ENCODE results near the gene PDCD1. TPM values are rescaled to one million over a fixed set of nuclear protein-coding genes. Genes with fewer than 3 reads are reported as not detected.

PDCD1 gene
- total and polyA plus RNA-seq, 2 of the 13 experiments (the other 11 are each of a cell fraction or from before 2014, with no cell fraction given), result 0.04 TPM; not detected in 1

- no peak for TF ChIP-seq ZUFSP (CRISPR knock-in tag; IDR thresholded peaks at IDR 0.05; ENCODE audit: borderline replicate concordance)
- peak; percentile 26; the same call in 1 of the 2 replicates for TF ChIP-seq CAMTA2 (CRISPR knock-in tag; IDR thresholded peaks at IDR 0.05; ENCODE audit: borderline replicate concordance)
- no peak; the same call in none of the 2 replicates for TF ChIP-seq ZNF256 (CRISPR knock-in tag; conservative IDR thresholded peaks at IDR 0.05)
- TF ChIP-seq SMC3 (IDR thresholded peaks at IDR 0.05; ENCODE audit: low read length), result 0 out of 2 replicates have a peak, but pooled peaks have one; percentile 9
- TF ChIP-seq DRAP1 (CRISPR knock-in tag; IDR thresholded peaks at IDR 0.05), result peak; percentile 93
- peak; percentile 90; the same call in 1 of the 2 replicates for TF ChIP-seq ZNF280B (CRISPR knock-in tag; IDR thresholded peaks at IDR 0.05; ENCODE audit: borderline replicate concordance)
- peak; percentile 19; the same call in 1 of the 2 replicates for TF ChIP-seq ZBTB26 (CRISPR knock-in tag; IDR thresholded peaks at IDR 0.05; ENCODE audit: borderline replicate concordance)
- TF ChIP-seq MAX (IDR thresholded peaks at IDR 0.05), result peak; percentile 91
- peak; percentile 93 for TF ChIP-seq NFAT5 (CRISPR knock-in tag; IDR thresholded peaks at IDR 0.05)
- TF ChIP-seq SYNCRIP (IDR thresholded peaks at IDR 0.05; ENCODE audit: insufficient read depth, low read depth, low read length), result no peak
- no peak; the same call in 1 of the 2 replicates for TF ChIP-seq ETV5 (CRISPR knock-in tag; IDR thresholded peaks at IDR 0.05; ENCODE audit: borderline replicate concordance)
- no peak for TF ChIP-seq RAD51 (IDR thresholded peaks at IDR 0.05; ENCODE audit: borderline replicate concordance)
- peak; percentile 66; the same call in 1 of the 2 replicates for TF ChIP-seq AFF4 (CRISPR knock-in tag; IDR thresholded peaks at IDR 0.05)
These were observed 49.8 kb downstream of the PDCD1 start, which contains the start of gene NEU4 (continued) for GRCh38 chr2:241808721-241809382.
